Measurements from ENCODE around the gene TSKS. TPM values are rescaled to one million over a fixed set of nuclear protein-coding genes. Genes with fewer than 3 reads are reported as not detected.
A peak's percentile ranks its signal among the peaks of the same experiment; 100 is the strongest.

The TSKS gene
- total RNA-seq, 1 donor from 2014 or later: 1.2 TPM

DNA sequence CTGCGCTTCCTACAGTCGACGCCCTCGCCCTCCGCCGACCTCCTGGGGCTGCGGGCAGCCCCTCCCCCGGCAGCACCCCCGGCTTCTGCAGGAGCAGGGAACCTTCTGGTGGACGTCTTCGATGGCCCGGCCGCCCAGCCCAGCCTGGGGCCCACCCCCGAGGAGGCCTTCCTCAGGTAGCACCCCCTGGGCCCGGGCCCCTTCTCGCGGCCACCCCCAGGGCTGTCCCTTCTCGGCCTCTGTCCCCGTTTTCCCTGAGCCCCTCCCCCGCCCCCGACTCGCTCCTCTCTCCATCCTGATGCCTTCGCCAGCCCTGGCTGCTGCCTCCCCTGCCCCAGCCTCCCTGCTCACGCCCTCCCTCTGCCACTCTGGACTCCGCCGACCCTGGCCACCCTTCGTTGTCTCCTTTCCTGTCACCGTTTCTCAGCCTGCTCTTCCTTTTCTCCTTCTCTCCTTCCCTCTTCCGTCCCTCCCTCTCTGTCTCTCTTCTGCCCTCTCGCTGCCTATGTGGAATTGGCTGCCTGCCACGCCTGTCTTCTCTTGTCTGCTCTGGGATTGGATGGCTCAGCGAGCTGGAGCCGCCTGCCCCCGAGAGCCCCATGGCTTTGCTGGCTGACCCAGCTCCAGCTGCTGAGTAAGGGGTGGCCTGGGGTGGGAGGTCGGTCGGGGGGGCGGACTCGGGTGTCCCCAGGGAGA is 39.0 kb upstream of the TSKS start:
- DNase-seq (ENCODE audit: extremely low spot score in 2 of 2): peak in 1 of 2 donors; percentile 89
- intact Hi-C loops (cut with DNase I): no loop called here
- peak overlapping the region; percentile 36 to 53 for H3K4me3 ChIP-seq
- peaks cover 0 to 73% of the 10 kb centered on the region in 2 donors for H3K36me3 ChIP-seq
- H3K27ac ChIP-seq: peak overlapping the region; percentile 76
- H3K9me3 ChIP-seq: no peaks in the 10 kb centered on the region
- no peaks in the 10 kb centered on the region for H3K27me3 ChIP-seq
- TF ChIP-seq, protein P1, sequence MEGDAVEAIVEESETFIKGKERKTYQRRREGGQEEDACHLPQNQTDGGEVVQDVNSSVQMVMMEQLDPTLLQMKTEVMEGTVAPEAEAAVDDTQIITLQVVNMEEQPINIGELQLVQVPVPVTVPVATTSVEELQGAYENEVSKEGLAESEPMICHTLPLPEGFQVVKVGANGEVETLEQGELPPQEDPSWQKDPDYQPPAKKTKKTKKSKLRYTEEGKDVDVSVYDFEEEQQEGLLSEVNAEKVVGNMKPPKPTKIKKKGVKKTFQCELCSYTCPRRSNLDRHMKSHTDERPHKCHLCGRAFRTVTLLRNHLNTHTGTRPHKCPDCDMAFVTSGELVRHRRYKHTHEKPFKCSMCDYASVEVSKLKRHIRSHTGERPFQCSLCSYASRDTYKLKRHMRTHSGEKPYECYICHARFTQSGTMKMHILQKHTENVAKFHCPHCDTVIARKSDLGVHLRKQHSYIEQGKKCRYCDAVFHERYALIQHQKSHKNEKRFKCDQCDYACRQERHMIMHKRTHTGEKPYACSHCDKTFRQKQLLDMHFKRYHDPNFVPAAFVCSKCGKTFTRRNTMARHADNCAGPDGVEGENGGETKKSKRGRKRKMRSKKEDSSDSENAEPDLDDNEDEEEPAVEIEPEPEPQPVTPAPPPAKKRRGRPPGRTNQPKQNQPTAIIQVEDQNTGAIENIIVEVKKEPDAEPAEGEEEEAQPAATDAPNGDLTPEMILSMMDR (IDR thresholded peaks at IDR 0.05): peak in 2 of 3 experiments; percentile 20 to 28
- TF ChIP-seq POLR2A (IDR thresholded peaks at IDR 0.05) (no peak), POLR2AphosphoS5 (IDR thresholded peaks at IDR 0.05; ENCODE audit: insufficient read depth in 1 of 2, low read depth in 1 of 2) (peak in 1 of 2 donors; percentile 35)
- peaks cover 14% of the 10 kb centered on the region for H3K4me1 ChIP-seq

DNA sequence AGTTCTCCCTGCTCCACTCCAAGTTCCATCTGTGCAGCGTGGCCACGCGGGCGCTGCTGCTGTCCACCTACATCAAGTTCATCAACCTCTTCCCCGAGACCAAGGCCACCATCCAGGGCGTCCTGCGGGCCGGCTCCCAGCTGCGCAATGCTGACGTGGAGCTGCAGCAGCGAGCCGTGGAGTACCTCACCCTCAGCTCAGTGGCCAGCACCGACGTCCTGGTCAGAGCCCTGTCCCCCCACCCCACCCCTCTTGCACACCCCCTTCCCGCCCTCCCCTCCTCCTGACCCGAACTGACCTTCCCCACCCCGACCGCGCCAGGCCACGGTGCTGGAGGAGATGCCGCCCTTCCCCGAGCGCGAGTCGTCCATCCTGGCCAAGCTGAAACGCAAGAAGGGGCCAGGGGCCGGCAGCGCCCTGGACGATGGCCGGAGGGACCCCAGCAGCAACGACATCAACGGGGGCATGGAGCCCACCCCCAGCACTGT is 38.3 kb upstream of the TSKS start:
- H3K27me3 ChIP-seq: no peaks in the 10 kb centered on the region
- TF ChIP-seq POLR2A (IDR thresholded peaks at IDR 0.05) (no peak), POLR2AphosphoS5 (IDR thresholded peaks at IDR 0.05; ENCODE audit: insufficient read depth in 1 of 2, low read depth in 1 of 2) (no peak)
- TF ChIP-seq, protein P1 (IDR thresholded peaks at IDR 0.05): no peak
- peak overlapping the region; percentile 76 for H3K27ac ChIP-seq
- no peaks in the 10 kb centered on the region for H3K9me3 ChIP-seq
- DNase-seq (ENCODE audit: extremely low spot score in 2 of 2): no peak
- H3K4me1 ChIP-seq: peaks cover 14% of the 10 kb centered on the region
- peak overlapping the region; percentile 36 to 53 for H3K4me3 ChIP-seq
- H3K36me3 ChIP-seq: peaks cover 0 to 80% of the 10 kb centered on the region in 2 donors
- intact Hi-C loops (cut with DNase I): no loop called here

DNA sequence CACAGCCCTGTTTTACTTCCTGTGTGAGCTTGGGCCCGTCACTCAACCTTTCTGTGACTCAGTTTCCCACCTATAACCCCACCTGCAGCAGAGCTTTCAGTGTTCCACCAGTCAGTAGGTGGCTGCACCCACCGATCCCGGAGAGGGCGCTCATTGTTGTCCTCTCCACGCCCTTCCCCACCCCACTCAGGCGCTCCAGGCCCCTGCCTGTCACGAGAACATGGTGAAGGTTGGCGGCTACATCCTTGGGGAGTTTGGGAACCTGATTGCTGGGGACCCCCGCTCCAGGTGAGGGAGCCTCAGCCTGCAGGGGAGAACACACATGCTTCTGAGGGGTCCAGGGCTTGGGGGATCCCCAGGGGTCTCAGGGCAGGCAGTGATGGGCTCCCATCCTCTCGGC is 37.7 kb upstream of the TSKS start:
- no peak for DNase-seq (ENCODE audit: extremely low spot score in 2 of 2)
- intact Hi-C loops (cut with DNase I): no loop called here
- Histone ChIP-seq H3K27ac (peak overlapping the region; percentile 76), H3K4me1 (peaks cover 14% of the 10 kb centered on the region), H3K9me3 (no peaks in the 10 kb centered on the region), H3K36me3 (peaks cover 0 to 83% of the 10 kb centered on the region in 2 donors), H3K4me3 (no peak overlapping the region), H3K27me3 (no peaks in the 10 kb centered on the region)
- TF ChIP-seq POLR2AphosphoS5 (IDR thresholded peaks at IDR 0.05; ENCODE audit: insufficient read depth in 1 of 2, low read depth in 1 of 2): no peak
- TF ChIP-seq, protein P1 (IDR thresholded peaks at IDR 0.05): no peak
- TF ChIP-seq POLR2A (IDR thresholded peaks at IDR 0.05): no peak

DNA sequence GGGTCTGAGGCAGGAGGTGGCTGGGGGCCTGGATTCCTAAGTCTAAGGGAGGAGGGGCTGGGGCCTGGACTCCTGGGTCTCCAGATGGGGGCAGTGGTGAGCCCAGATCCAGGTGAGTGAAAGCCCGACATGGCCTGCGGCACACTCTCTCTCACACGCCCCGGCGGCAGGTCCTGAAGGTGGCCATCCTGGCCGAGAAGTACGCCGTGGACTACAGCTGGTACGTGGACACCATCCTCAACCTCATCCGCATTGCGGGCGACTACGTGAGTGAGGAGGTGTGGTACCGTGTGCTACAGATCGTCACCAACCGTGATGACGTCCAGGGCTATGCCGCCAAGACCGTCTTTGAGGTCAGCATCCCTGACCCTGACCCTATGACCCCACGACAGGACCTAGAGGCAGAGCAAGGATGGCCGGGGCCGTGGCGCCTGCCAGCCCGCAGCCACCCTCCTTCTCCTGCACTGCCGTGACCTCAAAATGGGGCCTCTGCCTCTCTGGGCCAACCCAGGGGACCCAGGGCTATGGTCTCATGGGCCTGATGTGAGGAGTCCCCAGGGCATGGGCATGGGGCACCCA is 36.8 kb upstream of the TSKS start:
- H3K9me3 ChIP-seq: no peaks in the 10 kb centered on the region
- no peak overlapping the region for H3K4me3 ChIP-seq
- H3K27me3 ChIP-seq: no peaks in the 10 kb centered on the region
- H3K36me3 ChIP-seq: peaks cover 2 to 83% of the 10 kb centered on the region in 2 donors
- H3K4me1 ChIP-seq: peaks cover 14% of the 10 kb centered on the region
- intact Hi-C loops (cut with DNase I): no loop called here
- no peak for DNase-seq (ENCODE audit: extremely low spot score in 2 of 2)
- H3K27ac ChIP-seq: no peak overlapping the region
- TF ChIP-seq, protein P1 (IDR thresholded peaks at IDR 0.05): no peak
- TF ChIP-seq POLR2A (IDR thresholded peaks at IDR 0.05) (no peak), POLR2AphosphoS5 (IDR thresholded peaks at IDR 0.05; ENCODE audit: insufficient read depth in 1 of 2, low read depth in 1 of 2) (no peak)

Data from vagina (tissue), 2 donors.